ENCODE results near the gene INSYN2A. TPM values are rescaled to one million over a fixed set of nuclear protein-coding genes. Genes with fewer than 3 reads are reported as not detected.

The INSYN2A gene
- polyA plus RNA-seq, 2 of the 4 experiments (the other 2 are of a cell fraction): 0.25 to 0.54 TPM

GRCh38 chr10:127151541-127151940 lies 44.9 kb downstream of the INSYN2A start:
- Histone ChIP-seq H3K4me3 (no peak overlapping the region), H3K27ac (peak overlapping the region; percentile 38 to 71; a peak in 5 of 6 replicates), H3K4me2 (peak overlapping the region; percentile 37), H3K9me3 (no peaks in the 10 kb centered on the region), H3K4me1 (peaks cover 55% of the 10 kb centered on the region)
- ChIA-PET POLR2A (no interaction called here), CTCF (interaction anchor here (1.2 kb wide), 1 partner anchor 46 kb away, joined by 3 read pairs; no protein-coding TSS in a partner anchor)
- TF ChIP-seq KDM1A (IDR thresholded peaks at IDR 0.05; ENCODE audit: low read depth): no peak
- TF ChIP-seq NPAS2 (CRISPR knock-in tag; IDR thresholded peaks at IDR 0.05; ENCODE audit: borderline replicate concordance): no peak
- no peak for TF ChIP-seq TP53 (CRISPR knock-in tag; IDR thresholded peaks at IDR 0.05)
- no peak for TF ChIP-seq ATOH8 (CRISPR knock-in tag; IDR thresholded peaks at IDR 0.05; ENCODE audit: low read depth)
- no peak for TF ChIP-seq FOSB (CRISPR knock-in tag; IDR thresholded peaks at IDR 0.05)
- no peak for TF ChIP-seq MAFK (IDR thresholded peaks at IDR 0.05; ENCODE audit: partially characterized antibody)
- no peak for TF ChIP-seq HEYL (CRISPR knock-in tag; IDR thresholded peaks at IDR 0.05)
- no peak for TF ChIP-seq PBX3 (IDR thresholded peaks at IDR 0.05)
- TF ChIP-seq CTCF (IDR thresholded peaks at IDR 0.05): no peak
- TF ChIP-seq FOSL2 (IDR thresholded peaks at IDR 0.05): no peak
- TF ChIP-seq FOSL2 (CRISPR knock-in tag; IDR thresholded peaks at IDR 0.05): no peak
- TF ChIP-seq NR3C1 (IDR thresholded peaks at IDR 0.05): no peak
- TF ChIP-seq HDAC2 (IDR thresholded peaks at IDR 0.05): no peak
- no peak for TF ChIP-seq EHMT2 (IDR thresholded peaks at IDR 0.05; ENCODE audit: low read depth)
- no peak for TF ChIP-seq EP300 (IDR thresholded peaks at IDR 0.05)
- no peak for TF ChIP-seq NFE2L2 (conservative IDR thresholded peaks at IDR 0.05; ENCODE audit: low read length)
- no peak for TF ChIP-seq E2F6 (IDR thresholded peaks at IDR 0.05; ENCODE audit: borderline replicate concordance, low read depth)
- no peak for TF ChIP-seq BCL3 (IDR thresholded peaks at IDR 0.05)
- no peak for TF ChIP-seq CEBPB (IDR thresholded peaks at IDR 0.05)
- no peak for TF ChIP-seq CHD4 (IDR thresholded peaks at IDR 0.05; ENCODE audit: borderline replicate concordance)
- 70% methylated on average over 10 of the region's 10 CpGs for WGBS (ENCODE audit: missing lambda C conversion rate)
- DNase-seq (ENCODE audit: low read depth in 1 of 2, low spot score in 1 of 2): peak in 1 of 2 experiments; percentile 42
- ATAC-seq: peak in 1 of 2 experiments; percentile 38; a peak in 3 of 6 replicates
- FAIRE-seq: no peak

GRCh38 chr10:127150136-127150535 lies 46.3 kb downstream of the INSYN2A start:
- Histone ChIP-seq H3K4me1 (peaks cover 61% of the 10 kb centered on the region), H3K4me2 (peak overlapping the region; percentile 81; the same call in 2 of the 3 replicates), H3K9me3 (no peaks in the 10 kb centered on the region), H3K27ac (peak overlapping the region; percentile 82 to 87; a peak in 5 of 6 replicates), H3K4me3 (no peak overlapping the region)
- POLR2A ChIA-PET: no interaction called here
- no peak for FAIRE-seq
- CTCF ChIA-PET: interaction anchor here (1.4 to 2.0 kb wide), 2 partner anchors 14 to 29 kb away, joined by 3 to 7 read pairs; no protein-coding TSS in a partner anchor
- 61% methylated on average over 5 of the region's 5 CpGs for WGBS (ENCODE audit: missing lambda C conversion rate)
- no peak for TF ChIP-seq CBX2 (IDR thresholded peaks at IDR 0.05; ENCODE audit: borderline replicate concordance, low read depth)
- no peak for TF ChIP-seq FOSL2 (IDR thresholded peaks at IDR 0.05)
- TF ChIP-seq FOSL2 (CRISPR knock-in tag; IDR thresholded peaks at IDR 0.05): peak; percentile 29; the same call in 1 of the 2 replicates
- DNase-seq (ENCODE audit: low read depth in 1 of 2, low spot score in 1 of 2): peak in 1 of 2 experiments; percentile 8
- no peak; a peak in 1 of 6 replicates for ATAC-seq

Data from A549 (cell line).